Gastrocnemius medialis (tissue), 4 donors: ENCODE results near the gene FBXO27. TPM values are rescaled to one million over a fixed set of nuclear protein-coding genes. Genes with fewer than 3 reads are reported as not detected.
"Not testable (repeated sequence)": the region's sequence is repeated elsewhere in the genome, so short reads cannot be mapped to it uniquely, and the experiment has no call there.

Experiments used
- ATAC-seq, 2 donors: fragments of 150-250 bp; one replicate each; pipeline ENCODE4 v1.9.1; 2016
- DNase-seq, 2 donors: peaks; one replicate each; pipeline ENCODE4 v3.0.0-alpha.2; 2019
- H3K27ac ChIP-seq, 4 donors: fragments of 200-600 bp; sonication (generic); 1 replicate in 1 of 4; 2 replicates in 3 of 4; pipeline ENCODE4 v1.5.1; 2016 to 2018; ENCODE audit warnings: mild to moderate bottlenecking in 2 of 4, moderate library complexity in 1 of 4
- H3K27me3 ChIP-seq, 3 donors: fragments of 200-600 bp; sonication (generic) in 2 of 3; 1 replicate in 1 of 3; 2 replicates in 2 of 3; pipeline versions ENCODE4 v1.5.1 to v1.6.0; 2016 to 2019; ENCODE audit warnings: mild to moderate bottlenecking in 1 of 3, moderate library complexity in 1 of 3
- H3K36me3 ChIP-seq, 2 donors: fragments of 200-600 bp; sonication (generic) in 1 of 2; one replicate each; pipeline ENCODE4 v1.5.1; 2017 to 2018
- H3K4me1 ChIP-seq, 2 donors: fragments of 200-600 bp; sonication (generic) in 1 of 2; one replicate each; pipeline ENCODE4 v1.5.1; 2016 to 2017; ENCODE audit warnings: mild to moderate bottlenecking in 2 of 2
- H3K4me3 ChIP-seq, 4 donors: fragments of 200-600 bp; sonication (generic) in 3 of 4; 1 replicate in 1 of 4; 2 replicates in 3 of 4; pipeline ENCODE4 v1.5.1; 2016 to 2019; ENCODE audit warnings: mild to moderate bottlenecking in 2 of 4
- H3K9me3 ChIP-seq, 3 donors: fragments of 200-600 bp; sonication (generic) in 2 of 3; 1 replicate in 1 of 3; 2 replicates in 2 of 3; pipeline ENCODE4 v1.5.1; 2016 to 2019
- POLR2A ChIP-seq, 2 donors: fragments of 450-650 bp; IDR thresholded peaks; one replicate each; pipeline ENCODE4 v1.6.1; 2017; ENCODE audit warnings: antibody characterized with exemption in 2 of 2, mild to moderate bottlenecking in 2 of 2, moderate library complexity in 2 of 2
- in situ Hi-C, 4 donors: fragments of 200-750 bp; cut with MboI; loops; one replicate each; pipeline versions ENCODE4 v1.15.0 to v1.8.0; 2017; ENCODE audit warnings: low sequenced_read_pairs in 4 of 4
- intact Hi-C: fragments of 100-400 bp; cut with DNase I; formaldehyde crosslinking; loops from one replicate; pipeline ENCODE4 v1.15.1; 2023; ENCODE audit warnings: low total_unique reads
- total RNA-seq, 4 donors: library from RNA; depleted of rRNA; stranded (reverse); fragments of >200 nt; gene quantifications; one replicate each; pipeline versions ENCODE4 v1.1.0 to v1.2.3, GENCODE V29; 2016
- TF ChIP-seq, protein P1 (sequence below), 5 experiments: fragments of 450-650 bp in 3 of 5; fragments of 200-600 bp in 2 of 5; sonication (generic) in 2 of 5; IDR thresholded peaks in 4 of 5; conservative IDR thresholded peaks in 1 of 5; 1 replicate in 4 of 5; 2 replicates in 1 of 5; pipeline ENCODE4 v1.5.1; 2016 to 2019; ENCODE audit warnings: antibody characterized with exemption in 5 of 5, mild to moderate bottlenecking in 3 of 5, moderate library complexity in 3 of 5

The FBXO27 gene
- total RNA-seq, 4 donors from 2014 or later: 0.20 to 1.2 (median 0.52) TPM; not detected in 1

DNA sequence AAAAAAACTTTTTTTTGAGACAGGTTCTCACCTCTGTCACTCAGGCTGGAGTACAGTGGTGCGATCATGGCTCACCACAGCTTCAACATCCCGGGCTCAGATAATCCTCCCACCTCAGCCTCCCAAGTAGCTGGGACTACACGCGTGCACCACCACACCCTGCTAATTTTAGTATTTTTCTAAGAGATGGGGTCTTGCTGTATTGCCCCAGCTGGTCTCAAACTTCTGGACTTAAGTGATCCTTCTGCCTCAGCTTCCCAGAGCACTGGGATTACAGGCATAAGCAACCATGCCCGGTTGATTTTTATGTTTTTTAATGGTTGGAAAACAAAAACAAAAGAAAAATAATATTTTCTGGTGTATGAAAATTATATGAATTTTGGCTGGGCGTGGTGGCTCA is 42.6 kb upstream of the FBXO27 start:
- ATAC-seq: no peak
- in situ Hi-C loops (no loop called here), intact Hi-C loops (no loop called here)
- H3K4me1 ChIP-seq: no peaks in the 10 kb centered on the region
- H3K27me3 ChIP-seq: peaks cover 0 to 11% (median 6%) of the 10 kb centered on the region in 3 donors
- no peaks in the 10 kb centered on the region for H3K36me3 ChIP-seq
- H3K4me3 ChIP-seq: no peak overlapping the region
- no peak for DNase-seq
- H3K9me3 ChIP-seq: no peaks in the 10 kb centered on the region
- no peak overlapping the region for H3K27ac ChIP-seq
- TF ChIP-seq, protein P1, sequence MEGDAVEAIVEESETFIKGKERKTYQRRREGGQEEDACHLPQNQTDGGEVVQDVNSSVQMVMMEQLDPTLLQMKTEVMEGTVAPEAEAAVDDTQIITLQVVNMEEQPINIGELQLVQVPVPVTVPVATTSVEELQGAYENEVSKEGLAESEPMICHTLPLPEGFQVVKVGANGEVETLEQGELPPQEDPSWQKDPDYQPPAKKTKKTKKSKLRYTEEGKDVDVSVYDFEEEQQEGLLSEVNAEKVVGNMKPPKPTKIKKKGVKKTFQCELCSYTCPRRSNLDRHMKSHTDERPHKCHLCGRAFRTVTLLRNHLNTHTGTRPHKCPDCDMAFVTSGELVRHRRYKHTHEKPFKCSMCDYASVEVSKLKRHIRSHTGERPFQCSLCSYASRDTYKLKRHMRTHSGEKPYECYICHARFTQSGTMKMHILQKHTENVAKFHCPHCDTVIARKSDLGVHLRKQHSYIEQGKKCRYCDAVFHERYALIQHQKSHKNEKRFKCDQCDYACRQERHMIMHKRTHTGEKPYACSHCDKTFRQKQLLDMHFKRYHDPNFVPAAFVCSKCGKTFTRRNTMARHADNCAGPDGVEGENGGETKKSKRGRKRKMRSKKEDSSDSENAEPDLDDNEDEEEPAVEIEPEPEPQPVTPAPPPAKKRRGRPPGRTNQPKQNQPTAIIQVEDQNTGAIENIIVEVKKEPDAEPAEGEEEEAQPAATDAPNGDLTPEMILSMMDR (IDR thresholded peaks at IDR 0.05 in 4 of 5, conservative IDR thresholded peaks at IDR 0.05 in 1 of 5): no peak
- TF ChIP-seq POLR2A (IDR thresholded peaks at IDR 0.05): no peak

DNA sequence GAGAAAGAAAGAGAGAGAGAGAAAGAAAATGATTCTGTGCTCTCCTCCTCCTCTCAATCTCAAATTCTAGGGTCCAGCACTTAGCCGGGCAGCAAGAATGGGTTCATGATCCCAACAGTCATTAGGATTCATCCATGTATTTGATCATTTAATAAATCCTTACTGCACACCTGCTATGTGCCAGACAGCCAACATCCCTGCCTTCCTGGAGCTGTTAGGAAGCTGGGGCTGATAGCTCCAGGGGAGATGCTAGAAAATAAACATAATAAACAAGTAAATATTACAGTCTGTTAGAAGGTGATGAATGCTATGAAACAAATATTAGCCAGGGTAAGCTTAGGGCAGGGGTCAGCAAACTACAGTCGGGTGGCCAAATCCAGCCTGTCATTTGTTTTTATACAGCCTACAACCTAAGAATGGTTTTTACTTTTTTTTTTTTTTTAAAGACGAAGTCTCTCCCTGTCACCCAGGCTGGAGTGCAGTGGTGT is 41.9 kb upstream of the FBXO27 start:
- H3K4me1 ChIP-seq: no peaks in the 10 kb centered on the region
- in situ Hi-C loops (no loop called here), intact Hi-C loops (no loop called here)
- TF ChIP-seq, protein P1 (IDR thresholded peaks at IDR 0.05 in 4 of 5, conservative IDR thresholded peaks at IDR 0.05 in 1 of 5): no peak
- TF ChIP-seq POLR2A (IDR thresholded peaks at IDR 0.05): no peak
- H3K27ac ChIP-seq: no peak overlapping the region
- peaks cover 0 to 9% (median 6%) of the 10 kb centered on the region in 3 donors for H3K27me3 ChIP-seq
- H3K9me3 ChIP-seq: no peaks in the 10 kb centered on the region
- no peaks in the 10 kb centered on the region for H3K36me3 ChIP-seq
- no peak for DNase-seq
- no peak for ATAC-seq
- no peak overlapping the region for H3K4me3 ChIP-seq

DNA sequence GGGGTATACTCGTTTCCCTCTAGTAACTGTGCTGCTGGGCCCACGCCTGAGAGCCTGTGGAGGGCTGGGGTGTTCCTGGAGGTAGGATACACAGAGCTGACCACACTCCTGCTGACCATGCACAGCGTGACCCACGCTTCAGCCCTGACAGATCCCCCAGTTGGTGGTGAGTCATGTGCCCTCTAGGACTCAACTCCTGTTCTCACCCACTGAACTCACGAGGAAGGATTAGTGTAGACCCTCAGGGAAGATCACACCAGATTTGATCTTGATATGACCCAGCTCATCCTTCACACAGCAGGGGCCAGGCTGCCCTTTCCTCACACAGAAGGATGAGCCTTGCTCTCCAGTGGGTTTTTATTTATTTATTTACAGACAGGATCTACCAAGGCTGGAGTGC is 38.5 kb upstream of the FBXO27 start:
- no peaks in the 10 kb centered on the region for H3K9me3 ChIP-seq
- no peak overlapping the region for H3K4me3 ChIP-seq
- in situ Hi-C loops: no loop called here
- H3K27ac ChIP-seq: no peak overlapping the region
- TF ChIP-seq, protein P1 (IDR thresholded peaks at IDR 0.05 in 4 of 5, conservative IDR thresholded peaks at IDR 0.05 in 1 of 5): no peak
- no peak for TF ChIP-seq POLR2A (IDR thresholded peaks at IDR 0.05)
- no peaks in the 10 kb centered on the region for H3K4me1 ChIP-seq
- H3K36me3 ChIP-seq: no peaks in the 10 kb centered on the region
- H3K27me3 ChIP-seq: no peaks in the 10 kb centered on the region
- intact Hi-C loops: no loop called here
- no peak for ATAC-seq
- DNase-seq: no peak

DNA sequence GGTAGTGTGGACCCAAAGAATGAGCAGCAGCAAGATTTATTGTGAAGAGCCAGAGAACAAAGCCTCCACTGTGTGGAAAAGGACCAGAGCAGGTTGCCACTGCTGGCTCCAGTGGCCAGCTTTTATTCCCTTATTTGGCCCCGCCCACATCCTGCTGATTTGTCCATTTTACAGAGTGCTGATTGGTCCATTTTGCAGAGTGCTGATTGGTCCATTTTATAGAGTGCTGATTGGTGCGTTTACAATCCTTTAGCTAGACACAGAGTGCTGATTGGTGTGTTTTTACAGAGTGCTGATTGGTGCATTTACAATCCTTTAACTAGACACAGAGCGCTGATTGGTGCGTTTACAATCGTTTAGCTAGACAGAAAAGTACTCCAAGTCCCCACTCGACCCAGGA is 35.9 kb upstream of the FBXO27 start:
- H3K4me3 ChIP-seq, H3K27me3 ChIP-seq, H3K36me3 ChIP-seq, H3K27ac ChIP-seq, DNase-seq, intact Hi-C loops, in situ Hi-C loops, H3K4me1 ChIP-seq, H3K9me3 ChIP-seq, ATAC-seq: not testable (repeated sequence)

DNA sequence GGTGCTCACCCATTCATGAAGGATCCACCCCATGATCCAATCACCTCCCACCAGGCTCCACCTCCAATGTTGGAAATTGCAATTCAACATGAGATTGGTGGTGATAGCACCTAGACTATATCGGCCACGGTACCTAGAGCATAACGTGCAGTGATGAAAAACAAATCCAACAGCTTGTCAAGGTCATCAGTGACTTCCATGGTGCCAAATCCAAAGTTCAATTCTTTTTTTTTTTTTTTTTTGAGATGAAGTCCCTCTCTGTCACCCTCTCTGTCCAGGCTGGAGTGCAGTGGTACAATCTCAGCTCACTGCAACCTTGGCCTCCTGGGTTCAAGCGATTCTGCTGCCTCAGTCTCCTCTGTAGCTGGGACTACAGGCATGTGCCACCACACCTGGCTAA is 34.8 kb upstream of the FBXO27 start:
- TF ChIP-seq, protein P1 (IDR thresholded peaks at IDR 0.05 in 4 of 5, conservative IDR thresholded peaks at IDR 0.05 in 1 of 5): no peak
- no peak for TF ChIP-seq POLR2A (IDR thresholded peaks at IDR 0.05)
- H3K4me1 ChIP-seq: no peaks in the 10 kb centered on the region
- H3K36me3 ChIP-seq: no peaks in the 10 kb centered on the region
- intact Hi-C loops (no loop called here), in situ Hi-C loops (no loop called here)
- ATAC-seq: no peak
- H3K27ac ChIP-seq: no peak overlapping the region
- DNase-seq: no peak
- no peaks in the 10 kb centered on the region for H3K27me3 ChIP-seq
- H3K9me3 ChIP-seq: no peaks in the 10 kb centered on the region
- no peak overlapping the region for H3K4me3 ChIP-seq
